Nucleus accumbens (tissue), 56 donors: ENCODE measurements around the gene NTNG1.

Source experiments
- DNase-seq, 56 donors: peaks; one replicate each; lab custom pipeline; 2025; lab: John Stamatoyannopoulos, UW

Gene NTNG1

GRCh38 chr1:107252271-107252670, 111.4 kb downstream of the NTNG1 start:
- DNase-seq, result no peak

GRCh38 chr1:107254306-107254705, 113.5 kb downstream of the NTNG1 start:
- DNase-seq, result no peak

GRCh38 chr1:107255469-107255868, 114.6 kb downstream of the NTNG1 start:
- no peak for DNase-seq

GRCh38 chr1:107262467-107263286, 121.8 kb downstream of the NTNG1 start:
- DNase-seq, result peak in 5 of 56 donors; percentile 1 to 41 (median 5)

GRCh38 chr1:107263291-107263915, 122.6 kb downstream of the NTNG1 start:
- no peak for DNase-seq

GRCh38 chr1:107264007-107264406, 123.2 kb downstream of the NTNG1 start:
- DNase-seq, result no peak

- no peak for DNase-seq
Observed at GRCh38 chr1:107264561-107264960, 123.7 kb downstream of the NTNG1 start.

- DNase-seq, result no peak
Observed at GRCh38 chr1:107267489-107267888, 126.7 kb downstream of the NTNG1 start.

- no peak for DNase-seq
Observed at GRCh38 chr1:107272321-107272720, 131.5 kb downstream of the NTNG1 start.

- no peak for DNase-seq
Observed at GRCh38 chr1:107273515-107273914, 132.7 kb downstream of the NTNG1 start.

GRCh38 chr1:107274227-107274626, 133.4 kb downstream of the NTNG1 start:
- no peak for DNase-seq

- DNase-seq, result no peak
Observed at GRCh38 chr1:107276247-107276646, 135.4 kb downstream of the NTNG1 start.

GRCh38 chr1:107277022-107277421, 136.2 kb downstream of the NTNG1 start:
- DNase-seq, result peak in 21 of 56 donors; percentile 0 to 48 (median 4)

GRCh38 chr1:107286125-107286524, 145.3 kb downstream of the NTNG1 start:
- no peak for DNase-seq

- DNase-seq, result no peak
Observed at GRCh38 chr1:107291987-107292386, 151.1 kb downstream of the NTNG1 start.

- DNase-seq, result no peak
Observed at GRCh38 chr1:107293901-107294613, 153.2 kb downstream of the NTNG1 start.

- no peak for DNase-seq
Observed at GRCh38 chr1:107294686-107295085, 153.8 kb downstream of the NTNG1 start.

GRCh38 chr1:107297681-107298080, 156.8 kb downstream of the NTNG1 start:
- DNase-seq, result no peak

GRCh38 chr1:107298526-107298925, 157.7 kb downstream of the NTNG1 start:
- DNase-seq, result no peak

GRCh38 chr1:107299521-107299920, 158.7 kb downstream of the NTNG1 start:
- DNase-seq, result no peak

GRCh38 chr1:107309962-107310361, 169.1 kb downstream of the NTNG1 start:
- DNase-seq, result no peak
